HG03457 (cell line): Measurements from ENCODE around the gene TFDP2.
"Not testable (repeated sequence)": the region's sequence is repeated elsewhere in the genome, so short reads cannot be mapped to it uniquely, and the experiment has no call there.

Experiments used
- ATAC-seq: cut with Tn5 transposase; IDR thresholded peaks from one replicate; pipeline ENCODE4 v1.9.1; 2021; ENCODE audit warnings: moderate number of reproducible peaks; ENCODE audit not compliant: unreplicated experiment

Gene TFDP2

DNA sequence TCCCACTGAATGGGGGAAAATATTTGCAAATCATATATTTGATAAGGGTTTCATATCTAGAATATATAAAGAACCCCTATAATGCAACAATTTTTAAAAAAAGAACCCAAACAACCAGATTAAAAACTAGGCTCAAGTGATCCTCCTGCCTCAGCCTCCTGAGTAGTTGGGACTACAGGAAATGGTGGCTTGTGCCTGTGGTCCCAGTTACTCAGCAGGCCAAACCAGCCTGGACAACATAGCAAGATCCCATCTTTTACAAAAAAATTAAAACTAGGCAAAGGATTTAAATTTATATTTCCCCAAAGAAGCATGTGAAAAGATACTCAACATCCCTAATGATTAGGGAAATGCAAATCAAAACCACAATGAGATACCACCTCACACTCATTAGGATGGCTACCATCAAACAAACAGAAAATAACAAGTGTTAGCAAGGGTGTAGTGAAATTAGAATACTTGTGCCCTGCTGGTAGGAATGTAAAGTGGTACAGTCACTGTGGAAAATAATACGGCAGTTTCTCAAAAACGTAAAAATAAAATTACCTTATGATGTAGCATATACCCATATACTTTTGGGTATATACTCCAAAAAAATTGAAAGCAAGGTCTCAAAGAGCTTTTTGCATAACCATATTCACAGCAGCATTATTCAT, 19.7 kb downstream of the TFDP2 start:
- no peak for ATAC-seq

DNA sequence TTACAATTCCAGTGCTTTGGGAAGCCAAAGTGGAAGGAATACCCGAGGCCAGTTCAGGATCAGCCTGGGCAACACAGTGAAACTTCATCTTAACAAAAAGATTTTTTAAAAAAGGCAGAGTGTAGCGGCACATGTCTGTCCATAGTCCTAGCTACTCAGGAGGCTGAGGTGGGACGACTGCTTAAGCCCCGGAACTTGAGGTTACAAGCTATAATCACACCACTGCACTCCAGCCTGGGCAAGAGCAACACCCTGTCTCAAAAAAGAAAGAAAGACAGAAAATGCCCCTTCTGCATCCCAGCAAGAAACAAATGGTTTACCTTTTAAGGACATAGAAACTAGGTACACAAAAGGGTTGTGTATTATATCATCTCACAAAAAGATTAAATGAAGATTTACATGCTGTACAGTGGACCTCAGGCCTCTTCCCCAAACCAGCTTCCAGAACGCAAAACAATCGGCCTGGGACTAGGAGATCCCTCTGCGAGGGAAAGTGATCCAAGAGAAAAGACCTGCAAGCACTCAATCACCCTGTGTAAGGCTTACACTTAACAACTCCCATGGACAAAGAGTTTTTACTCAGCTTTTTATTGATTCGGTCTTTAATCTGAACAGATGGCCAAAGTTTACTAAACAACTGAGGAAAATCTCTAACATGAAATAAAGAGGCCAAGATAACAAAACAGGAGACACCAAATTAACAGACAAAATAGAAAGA, 21.2 kb downstream of the TFDP2 start:
- ATAC-seq = no peak

GRCh38 chr3:142124243-142124642, 25.1 kb downstream of the TFDP2 start:
- ATAC-seq = no peak

GRCh38 chr3:142120707-142121106, 28.6 kb downstream of the TFDP2 start:
- ATAC-seq = no peak

DNA sequence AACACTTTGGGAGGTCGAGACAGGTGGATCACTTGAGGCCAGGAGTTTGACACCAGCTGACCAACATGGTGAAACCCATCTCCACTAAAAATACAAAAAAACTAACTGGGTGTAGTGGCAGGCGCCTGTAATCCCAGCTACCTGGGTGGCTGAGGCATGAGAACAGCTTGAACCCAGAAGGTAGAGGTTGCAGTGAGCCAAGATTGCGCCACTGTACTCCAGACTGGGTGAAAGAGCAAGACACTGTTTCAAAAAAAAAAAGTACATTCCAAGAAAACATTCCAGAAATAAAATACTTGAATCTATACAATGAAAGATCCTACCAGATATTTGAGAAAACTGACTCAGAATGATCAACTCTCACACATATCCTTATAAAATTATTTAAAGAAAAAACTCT, 30.4 kb downstream of the TFDP2 start:
- ATAC-seq = no peak

- no peak for ATAC-seq
Observed at GRCh38 chr3:142117056-142117851, 32.1 kb downstream of the TFDP2 start.

GRCh38 chr3:142115867-142116668, 33.3 kb downstream of the TFDP2 start:
- ATAC-seq = no peak

- no peak for ATAC-seq
Observed at GRCh38 chr3:142112601-142113000, 36.7 kb downstream of the TFDP2 start.

GRCh38 chr3:142106548-142106947, 42.8 kb downstream of the TFDP2 start:
- ATAC-seq = no peak

- ATAC-seq = no peak
Observed at GRCh38 chr3:142105991-142106390, 43.4 kb downstream of the TFDP2 start.

DNA sequence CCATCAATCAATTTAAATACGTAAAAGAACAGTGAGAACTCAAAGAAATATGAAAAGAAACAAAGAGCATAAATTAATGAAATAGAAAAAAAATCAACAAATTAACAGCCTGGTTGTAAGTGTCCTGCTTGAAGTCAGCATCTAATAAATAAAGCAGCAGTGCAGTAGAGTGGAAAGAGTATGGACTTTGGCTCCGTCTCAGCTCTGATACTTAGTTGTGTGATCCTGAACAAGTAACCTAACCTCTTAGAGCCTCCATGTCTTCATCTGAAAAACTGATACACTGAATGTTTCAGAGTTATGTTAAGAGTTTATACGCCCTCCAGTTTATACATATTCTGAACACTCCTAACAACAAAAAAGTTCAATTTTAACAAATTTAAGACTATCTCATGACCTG, 44.6 kb downstream of the TFDP2 start:
- no peak for ATAC-seq

DNA sequence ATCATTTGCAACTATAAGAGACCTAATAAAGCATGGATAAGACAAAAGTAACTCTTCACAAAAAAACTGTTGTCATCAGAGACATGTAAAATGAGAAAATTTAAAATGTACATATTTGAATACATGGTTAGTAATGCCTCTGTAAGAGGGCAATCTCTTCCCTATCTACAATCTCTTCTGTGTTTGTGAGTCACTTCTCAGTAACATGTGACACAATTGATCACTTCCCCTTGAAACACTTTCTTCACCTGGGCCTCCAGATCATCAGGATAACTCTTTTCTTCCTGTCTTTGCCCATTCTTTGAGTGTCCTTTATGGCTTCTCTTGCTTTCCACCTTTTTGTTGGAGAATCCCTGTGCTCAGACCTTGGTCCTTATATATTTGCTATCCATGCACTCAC, 50.4 kb downstream of the TFDP2 start:
- ATAC-seq = no peak

DNA sequence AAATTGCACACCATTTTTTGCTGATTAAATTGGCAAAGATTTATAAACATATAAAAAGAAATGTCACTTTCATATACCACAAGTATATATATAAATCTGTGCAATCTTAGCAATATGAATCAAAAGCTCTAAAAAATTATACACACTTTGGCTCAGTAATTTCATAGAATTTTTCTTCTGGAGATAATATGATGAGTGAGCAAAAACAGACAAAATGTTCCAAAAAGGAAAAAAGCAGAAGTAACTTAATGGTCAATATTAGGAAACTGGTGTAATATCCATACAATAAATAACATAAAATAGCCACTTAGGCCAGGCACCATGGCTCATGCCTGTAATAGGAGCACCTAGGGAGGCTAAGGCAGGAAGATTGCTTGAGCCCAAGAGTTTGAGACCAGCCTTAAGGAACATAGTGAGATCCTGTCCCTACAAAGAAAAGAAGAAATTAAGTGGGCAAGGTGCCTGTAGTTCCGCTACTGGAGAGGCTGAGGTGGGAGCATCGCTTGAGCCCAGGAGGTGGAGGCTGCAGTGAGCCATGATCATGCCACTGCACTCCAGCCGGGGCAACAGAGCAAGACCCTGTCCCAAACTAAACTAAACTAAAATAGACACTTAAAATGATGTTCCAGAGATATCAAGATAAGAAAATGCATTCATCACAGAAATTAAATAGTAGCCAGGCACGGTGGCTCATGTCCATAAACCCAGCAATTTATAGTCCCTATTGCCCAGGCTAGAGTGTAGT, 52.1 kb downstream of the TFDP2 start:
- ATAC-seq = no peak

- no peak for ATAC-seq
Observed at GRCh38 chr3:142095841-142096240, 53.5 kb downstream of the TFDP2 start.

DNA sequence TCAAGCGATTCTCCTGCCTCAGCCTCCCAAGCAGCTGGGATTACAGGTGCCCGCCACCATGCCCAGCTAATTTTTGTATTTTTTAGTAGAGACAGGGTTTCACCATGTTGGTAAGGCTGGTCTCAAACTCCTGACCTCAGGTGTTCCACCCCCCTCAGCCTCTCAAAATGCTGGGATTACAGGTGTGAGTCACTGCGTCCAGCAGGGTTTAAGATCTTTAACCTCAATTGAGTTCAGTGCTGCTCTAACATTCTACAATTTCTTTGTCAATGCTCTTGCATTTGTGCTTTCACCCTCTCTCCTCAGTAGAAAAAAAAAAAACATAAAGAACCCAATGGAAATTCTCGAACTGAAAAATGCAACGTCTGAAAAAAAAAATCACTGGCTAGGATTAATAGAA, 60.4 kb downstream of the TFDP2 start:
- ATAC-seq = not testable (repeated sequence)

- no peak for ATAC-seq
Observed at GRCh38 chr3:142088522-142088921, 60.8 kb downstream of the TFDP2 start.

GRCh38 chr3:142087676-142088075, 61.7 kb downstream of the TFDP2 start:
- ATAC-seq = no peak

- ATAC-seq = no peak
Observed at GRCh38 chr3:142086581-142087090, 62.7 kb downstream of the TFDP2 start.

GRCh38 chr3:142081178-142081577, 68.2 kb downstream of the TFDP2 start:
- no peak for ATAC-seq

- no peak for ATAC-seq
Observed at GRCh38 chr3:142077859-142078500, 71.4 kb downstream of the TFDP2 start.
